ENCODE data around the gene MB. TPM values are rescaled to one million over a fixed set of nuclear protein-coding genes. Genes with fewer than 3 reads are reported as not detected.

Gene MB
- polyA plus RNA-seq, 1 donor (not counting 4 experiments of a cell fraction or from before 2014, with no cell fraction given): not detected

DNA sequence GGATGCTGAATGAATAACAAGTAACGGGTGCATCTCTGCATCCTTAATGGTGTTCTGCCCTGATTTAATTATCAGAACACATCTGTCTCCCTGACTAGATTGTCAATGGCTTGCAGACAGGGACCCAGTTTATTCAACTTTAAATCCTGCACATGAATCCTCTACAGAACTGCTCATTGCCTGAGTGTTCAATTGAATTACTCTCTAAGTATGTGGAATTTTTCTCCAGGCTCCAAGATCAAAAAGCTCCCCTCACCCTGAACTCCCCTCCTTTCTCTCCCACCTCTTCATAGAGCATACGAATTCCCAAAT lies 11.8 kb downstream of the MB start:
- Histone ChIP-seq H3K4me1 (ENCODE audit: control insufficient read depth, extremely low read depth, insufficient read depth, low read length) (peaks cover 11% of the 10 kb centered on the region), H3K9ac (ENCODE audit: control insufficient read depth, extremely low read depth, insufficient read depth, low read length) (no peak overlapping the region), H3K27me3 (ENCODE audit: control insufficient read depth, extremely low read depth, insufficient read depth, low read length) (peaks cover 7% of the 10 kb centered on the region), H3K4me3 (ENCODE audit: control insufficient read depth in 2 of 3, extremely low read depth in 1 of 3, insufficient read depth in 2 of 3, low read depth in 1 of 3, low read length in 3 of 3) (no peak overlapping the region), H2AFZ (ENCODE audit: control insufficient read depth, low read length) (no peak overlapping the region), H3K36me3 (ENCODE audit: control insufficient read depth in 2 of 2, extremely low read depth in 1 of 2, insufficient read depth in 2 of 2, low read length in 2 of 2) (no peaks in the 10 kb centered on the region), H3K9me1 (ENCODE audit: control insufficient read depth, extremely low read depth, insufficient read depth, low read length) (no peaks in the 10 kb centered on the region), H3K9me3 (ENCODE audit: control insufficient read depth, low read depth, low read length) (no peaks in the 10 kb centered on the region), H4K20me1 (ENCODE audit: control insufficient read depth, extremely low read depth, insufficient read depth, low read length) (no peaks in the 10 kb centered on the region), H3K4me2 (ENCODE audit: control insufficient read depth, extremely low read depth, insufficient read depth, low read depth, low read length) (no peak overlapping the region), H3K79me2 (ENCODE audit: control insufficient read depth, insufficient read depth, low read length) (no peaks in the 10 kb centered on the region), H3K27ac (ENCODE audit: control insufficient read depth, insufficient read depth, low read length) (no peak overlapping the region)
- dilution Hi-C loops (cut with MboI; ENCODE audit: extremely low pct_ligation_motif_present, low sequenced_read_pairs): no loop called here
- TF ChIP-seq, protein P1, sequence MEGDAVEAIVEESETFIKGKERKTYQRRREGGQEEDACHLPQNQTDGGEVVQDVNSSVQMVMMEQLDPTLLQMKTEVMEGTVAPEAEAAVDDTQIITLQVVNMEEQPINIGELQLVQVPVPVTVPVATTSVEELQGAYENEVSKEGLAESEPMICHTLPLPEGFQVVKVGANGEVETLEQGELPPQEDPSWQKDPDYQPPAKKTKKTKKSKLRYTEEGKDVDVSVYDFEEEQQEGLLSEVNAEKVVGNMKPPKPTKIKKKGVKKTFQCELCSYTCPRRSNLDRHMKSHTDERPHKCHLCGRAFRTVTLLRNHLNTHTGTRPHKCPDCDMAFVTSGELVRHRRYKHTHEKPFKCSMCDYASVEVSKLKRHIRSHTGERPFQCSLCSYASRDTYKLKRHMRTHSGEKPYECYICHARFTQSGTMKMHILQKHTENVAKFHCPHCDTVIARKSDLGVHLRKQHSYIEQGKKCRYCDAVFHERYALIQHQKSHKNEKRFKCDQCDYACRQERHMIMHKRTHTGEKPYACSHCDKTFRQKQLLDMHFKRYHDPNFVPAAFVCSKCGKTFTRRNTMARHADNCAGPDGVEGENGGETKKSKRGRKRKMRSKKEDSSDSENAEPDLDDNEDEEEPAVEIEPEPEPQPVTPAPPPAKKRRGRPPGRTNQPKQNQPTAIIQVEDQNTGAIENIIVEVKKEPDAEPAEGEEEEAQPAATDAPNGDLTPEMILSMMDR (optimal IDR thresholded peaks at IDR 0.05 in 1 of 3, IDR thresholded peaks at IDR 0.05 in 1 of 3, conservative IDR thresholded peaks at IDR 0.05 in 1 of 3; ENCODE audit: extremely low read depth in 1 of 3, insufficient read depth in 2 of 3, low read length in 3 of 3): no peak
- no peak for TF ChIP-seq EZH2 (IDR thresholded peaks at IDR 0.05; ENCODE audit: low read length)
- FAIRE-seq (peak; percentile 13), DNase-seq (ENCODE audit: low read depth, low spot score) (no peak)

DNA sequence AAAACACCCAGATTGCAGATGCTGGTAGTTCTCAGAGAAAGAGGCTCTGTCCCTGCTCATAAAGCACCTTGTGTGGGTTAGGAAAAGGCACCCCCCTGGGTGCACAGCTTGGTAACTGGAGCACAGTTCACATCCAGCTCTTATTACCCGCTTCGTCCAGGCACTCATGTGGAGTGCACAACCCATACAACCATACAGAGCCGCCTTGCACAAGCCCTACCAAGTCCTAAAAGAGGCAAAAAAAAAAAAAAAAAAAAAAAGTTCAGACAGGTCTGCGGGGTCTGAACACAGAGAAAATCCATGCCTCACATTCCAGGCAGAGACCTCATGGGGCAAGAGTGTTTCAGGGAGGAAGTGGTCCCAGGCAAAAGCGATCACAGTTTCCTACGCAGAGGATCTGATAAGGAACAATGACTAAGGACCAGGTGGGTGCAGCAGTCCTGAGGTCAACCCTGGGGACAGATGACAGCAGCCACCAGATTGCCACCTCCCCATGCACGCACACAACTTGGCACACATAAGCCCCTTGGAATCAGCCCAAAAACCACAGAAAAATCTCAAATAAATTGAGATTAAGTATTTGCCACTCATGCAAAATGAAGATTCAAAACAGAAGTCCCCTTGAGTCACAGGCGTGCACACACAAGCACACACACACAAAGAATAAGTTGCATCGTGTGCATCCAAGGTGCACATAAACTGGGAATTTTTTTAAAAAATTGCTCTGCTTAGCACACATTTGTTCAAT lies 12.3 kb downstream of the MB start:
- Histone ChIP-seq H3K9ac (ENCODE audit: control insufficient read depth, extremely low read depth, insufficient read depth, low read length) (no peak overlapping the region), H3K9me3 (ENCODE audit: control insufficient read depth, low read depth, low read length) (no peaks in the 10 kb centered on the region), H3K9me1 (ENCODE audit: control insufficient read depth, extremely low read depth, insufficient read depth, low read length) (no peaks in the 10 kb centered on the region), H3K4me2 (ENCODE audit: control insufficient read depth, extremely low read depth, insufficient read depth, low read depth, low read length) (peak overlapping the region; percentile 12), H3K27ac (ENCODE audit: control insufficient read depth, insufficient read depth, low read length) (no peak overlapping the region), H2AFZ (ENCODE audit: control insufficient read depth, low read length) (no peak overlapping the region), H3K36me3 (ENCODE audit: control insufficient read depth in 2 of 2, extremely low read depth in 1 of 2, insufficient read depth in 2 of 2, low read length in 2 of 2) (no peaks in the 10 kb centered on the region), H3K79me2 (ENCODE audit: control insufficient read depth, insufficient read depth, low read length) (no peaks in the 10 kb centered on the region), H3K4me1 (ENCODE audit: control insufficient read depth, extremely low read depth, insufficient read depth, low read length) (peaks cover 11% of the 10 kb centered on the region), H3K4me3 (ENCODE audit: control insufficient read depth in 2 of 3, extremely low read depth in 1 of 3, insufficient read depth in 2 of 3, low read depth in 1 of 3, low read length in 3 of 3) (no peak overlapping the region), H4K20me1 (ENCODE audit: control insufficient read depth, extremely low read depth, insufficient read depth, low read length) (no peaks in the 10 kb centered on the region), H3K27me3 (ENCODE audit: control insufficient read depth, extremely low read depth, insufficient read depth, low read length) (peaks cover 7% of the 10 kb centered on the region)
- dilution Hi-C loops (cut with MboI; ENCODE audit: extremely low pct_ligation_motif_present, low sequenced_read_pairs): no loop called here
- FAIRE-seq: no peak
- no peak for DNase-seq (ENCODE audit: low read depth, low spot score)
- TF ChIP-seq, protein P1 (optimal IDR thresholded peaks at IDR 0.05 in 1 of 3, IDR thresholded peaks at IDR 0.05 in 1 of 3, conservative IDR thresholded peaks at IDR 0.05 in 1 of 3; ENCODE audit: extremely low read depth in 1 of 3, insufficient read depth in 2 of 3, low read length in 3 of 3): no peak
- no peak for TF ChIP-seq EZH2 (IDR thresholded peaks at IDR 0.05; ENCODE audit: low read length)

Data from keratinocyte (primary cell).